Osteoblast (primary cell): Measurements from ENCODE around the gene CD300LG. TPM values are rescaled to one million over a fixed set of nuclear protein-coding genes. Genes with fewer than 3 reads are reported as not detected.

ENCODE experiments used
- DNase-seq: peaks from one replicate; pipeline ENCODE4 v3.0.0; 2011; ENCODE audit warnings: low spot score, mixed read lengths; ENCODE audit not compliant: insufficient read length; ENCODE audit errors: missing footprints
- H2AFZ ChIP-seq: 2 replicates; pipeline ENCODE4 v1.6.0; 2011; ENCODE audit warnings: mild to moderate bottlenecking, low read length
- H3K27ac ChIP-seq: 2 replicates; pipeline ENCODE4 v1.5.1; 2011; ENCODE audit warnings: mild to moderate bottlenecking, low read depth, low read length, moderate library complexity
- H3K27me3 ChIP-seq: 2 replicates; pipeline ENCODE4 v1.6.0; 2012; ENCODE audit warnings: mild to moderate bottlenecking, control low read depth, inconsistent platforms, low read length, moderate library complexity; ENCODE audit not compliant: insufficient read depth
- H3K36me3 ChIP-seq: 2 replicates; pipeline ENCODE4 v1.5.1; 2011; ENCODE audit warnings: mild to moderate bottlenecking, low read length, control low read depth, moderate library complexity; ENCODE audit not compliant: insufficient read depth
- H3K4me1 ChIP-seq: 2 replicates; pipeline ENCODE4 v1.5.1; 2011; ENCODE audit warnings: mild to moderate bottlenecking, low read length, control low read depth, moderate library complexity; ENCODE audit not compliant: insufficient read depth
- H3K4me2 ChIP-seq: 2 replicates; pipeline ENCODE4 v1.6.0; 2011; ENCODE audit warnings: mild to moderate bottlenecking, low read length; ENCODE audit not compliant: insufficient read depth
- H3K4me3 ChIP-seq: fragments of 200-600 bp; sonication (generic); 3 replicates; pipeline ENCODE4 v1.5.1; 2012; ENCODE audit warnings: mild to moderate bottlenecking, low read length, inconsistent platforms; ENCODE audit not compliant: insufficient read depth
- H3K79me2 ChIP-seq: 2 replicates; pipeline ENCODE4 v1.6.0; 2012; ENCODE audit warnings: mild to moderate bottlenecking, low read length, control low read depth, inconsistent platforms; ENCODE audit not compliant: insufficient read depth
- H3K9me3 ChIP-seq: 2 replicates; pipeline ENCODE4 v1.5.1; 2011; ENCODE audit warnings: low read depth, low read length, control low read depth
- H4K20me1 ChIP-seq: 2 replicates; pipeline ENCODE4 v1.6.0; 2012; ENCODE audit warnings: mild to moderate bottlenecking, low read length, control low read depth; ENCODE audit not compliant: insufficient read depth
- total RNA-seq: library from RNA; depleted of rRNA; stranded (reverse); fragments of >200 nt; gene quantifications from 2 replicates; pipeline ENCODE4 v1.2.3, GENCODE V29; 2012
- TF ChIP-seq, protein P1 (sequence below): IDR thresholded peaks from 2 replicates; pipeline ENCODE4 v1.5.1; 2011; ENCODE audit warnings: mild to moderate bottlenecking, low read depth, low read length, moderate library complexity; ENCODE audit errors: extremely low read depth

Gene CD300LG
- total RNA-seq, 1 donor, result not detected

DNA sequence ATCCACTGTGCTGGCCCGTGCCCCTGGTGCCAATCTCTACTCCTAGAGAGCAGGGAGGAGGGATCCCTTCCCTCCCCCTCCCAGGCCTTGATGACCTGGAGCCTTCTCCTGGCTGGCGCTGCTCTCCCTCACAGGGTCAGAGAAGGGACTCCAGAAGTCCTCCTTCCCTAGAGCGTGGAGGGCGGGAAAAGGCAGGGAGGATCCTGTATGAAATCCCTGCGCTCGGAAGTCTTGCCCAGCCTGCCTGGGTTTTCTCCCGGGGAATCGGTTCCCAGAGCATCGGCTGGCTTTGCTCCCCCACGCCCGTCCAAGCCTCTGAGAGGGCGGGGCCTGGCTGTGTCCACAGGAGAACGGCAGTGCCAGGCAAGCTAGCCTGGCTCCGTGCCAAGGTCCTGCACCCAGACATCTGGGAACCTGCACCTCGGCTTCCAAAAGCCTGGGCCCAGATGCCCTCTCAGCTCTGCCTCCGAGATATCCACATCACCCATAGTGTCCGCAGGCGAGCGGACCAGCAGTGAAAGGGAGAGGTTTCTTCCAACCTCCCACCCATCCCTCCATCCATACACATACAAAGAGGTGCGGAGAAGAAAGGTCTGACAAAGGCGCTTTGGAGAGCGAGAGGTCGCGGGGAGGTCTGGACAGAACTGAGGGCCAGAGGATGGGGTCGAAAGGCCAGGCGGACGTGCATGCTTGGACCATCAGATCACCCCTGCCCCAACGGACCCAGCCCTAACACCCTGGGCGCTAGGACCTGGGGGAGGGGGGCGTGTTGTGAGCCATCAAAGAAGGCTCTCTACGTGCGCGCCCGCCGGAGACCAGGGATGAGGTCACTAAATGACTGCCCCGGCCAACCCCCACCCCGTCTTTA, 59.2 kb downstream of the CD300LG start:
- Histone ChIP-seq H4K20me1 (no peaks in the 10 kb centered on the region), H3K9me3 (no peaks in the 10 kb centered on the region), H3K4me3 (peak overlapping the region; percentile 76), H3K4me1 (peaks cover 15% of the 10 kb centered on the region), H3K36me3 (no peaks in the 10 kb centered on the region), H3K79me2 (no peaks in the 10 kb centered on the region), H3K27me3 (peaks cover 39% of the 10 kb centered on the region), H3K27ac (no peak overlapping the region), H2AFZ (peak overlapping the region; percentile 72), H3K4me2 (peak overlapping the region; percentile 90)
- TF ChIP-seq, protein P1, sequence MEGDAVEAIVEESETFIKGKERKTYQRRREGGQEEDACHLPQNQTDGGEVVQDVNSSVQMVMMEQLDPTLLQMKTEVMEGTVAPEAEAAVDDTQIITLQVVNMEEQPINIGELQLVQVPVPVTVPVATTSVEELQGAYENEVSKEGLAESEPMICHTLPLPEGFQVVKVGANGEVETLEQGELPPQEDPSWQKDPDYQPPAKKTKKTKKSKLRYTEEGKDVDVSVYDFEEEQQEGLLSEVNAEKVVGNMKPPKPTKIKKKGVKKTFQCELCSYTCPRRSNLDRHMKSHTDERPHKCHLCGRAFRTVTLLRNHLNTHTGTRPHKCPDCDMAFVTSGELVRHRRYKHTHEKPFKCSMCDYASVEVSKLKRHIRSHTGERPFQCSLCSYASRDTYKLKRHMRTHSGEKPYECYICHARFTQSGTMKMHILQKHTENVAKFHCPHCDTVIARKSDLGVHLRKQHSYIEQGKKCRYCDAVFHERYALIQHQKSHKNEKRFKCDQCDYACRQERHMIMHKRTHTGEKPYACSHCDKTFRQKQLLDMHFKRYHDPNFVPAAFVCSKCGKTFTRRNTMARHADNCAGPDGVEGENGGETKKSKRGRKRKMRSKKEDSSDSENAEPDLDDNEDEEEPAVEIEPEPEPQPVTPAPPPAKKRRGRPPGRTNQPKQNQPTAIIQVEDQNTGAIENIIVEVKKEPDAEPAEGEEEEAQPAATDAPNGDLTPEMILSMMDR, result no peak
- DNase-seq, result peak; percentile 90

DNA sequence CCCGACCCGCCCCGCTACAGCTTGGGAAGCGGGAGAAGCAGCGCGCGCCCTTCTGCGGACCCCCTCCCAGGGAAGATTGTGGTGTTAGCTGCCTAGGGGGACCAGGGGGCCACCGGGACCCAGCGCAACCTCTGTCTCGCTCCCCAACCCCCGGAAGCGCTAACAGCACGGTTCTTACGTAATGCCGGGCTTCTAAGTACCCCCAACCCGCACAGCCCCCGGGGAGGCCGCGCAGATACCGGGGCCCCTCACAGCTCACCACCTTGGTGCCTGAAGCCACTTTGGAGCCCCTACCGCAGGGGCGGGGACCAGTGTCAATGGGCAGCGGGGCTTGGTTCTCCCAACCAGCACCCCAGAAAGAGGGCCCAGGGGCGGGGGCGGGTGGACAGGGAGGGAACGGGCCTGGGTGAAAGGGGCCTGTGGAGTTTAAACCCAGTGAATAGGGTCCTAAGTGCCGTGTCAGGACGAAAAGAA, 60.0 kb downstream of the CD300LG start:
- Histone ChIP-seq H3K9me3 (no peaks in the 10 kb centered on the region), H3K27ac (no peak overlapping the region), H3K4me1 (peaks cover 15% of the 10 kb centered on the region), H3K79me2 (no peaks in the 10 kb centered on the region), H3K36me3 (no peaks in the 10 kb centered on the region), H4K20me1 (no peaks in the 10 kb centered on the region), H2AFZ (peak overlapping the region; percentile 98), H3K4me2 (peak overlapping the region; percentile 90), H3K27me3 (peaks cover 41% of the 10 kb centered on the region), H3K4me3 (peak overlapping the region; percentile 76)
- TF ChIP-seq, protein P1, result no peak
- DNase-seq, result no peak

DNA sequence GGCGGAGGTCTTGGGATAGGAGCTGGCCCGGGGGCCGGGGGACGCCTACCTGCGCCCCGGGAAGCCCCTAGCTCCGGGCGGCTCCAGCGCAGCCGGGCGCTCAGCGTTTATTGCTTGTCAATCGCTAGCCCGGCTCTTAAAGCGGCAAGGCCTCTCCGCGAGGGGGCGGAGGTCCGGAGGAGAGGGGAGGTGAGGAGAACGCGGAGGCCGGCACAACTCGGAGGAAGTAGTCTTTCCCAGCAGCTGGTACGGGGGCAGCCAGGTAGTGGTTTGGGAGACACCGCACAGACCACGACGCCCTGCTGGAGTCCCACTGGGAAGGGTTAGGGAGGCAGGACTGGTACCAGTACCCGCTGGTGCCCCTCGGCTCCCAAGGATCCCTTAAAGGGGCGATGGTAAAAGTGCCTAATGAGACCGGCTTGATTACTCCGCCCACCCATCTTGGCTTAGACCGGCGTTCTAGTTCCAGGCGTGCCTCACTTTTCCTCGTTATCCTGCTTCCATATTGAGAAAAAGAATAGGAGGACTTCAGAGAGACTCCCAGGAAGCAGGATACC, 60.5 kb downstream of the CD300LG start, which contains the start of gene MPP2:
Gene MPP2 (minus strand): TSS at position 112 of the 557 bp plus-strand sequence. CDS start 3,076 bp downstream, outside the sequence.
- Histone ChIP-seq H4K20me1 (no peaks in the 10 kb centered on the region), H3K4me3 (peak within 1 kb of the TSS; percentile 76), H3K36me3 (no peaks in the 10 kb centered on the region), H2AFZ (peak within 1 kb of the TSS; percentile 98), H3K79me2 (no peaks in the 10 kb centered on the region), H3K27ac (no peak within 1 kb of the TSS), H3K4me1 (peaks cover 15% of the 10 kb centered on the region), H3K27me3 (peaks cover 41% of the 10 kb centered on the region), H3K4me2 (peak within 1 kb of the TSS; percentile 90), H3K9me3 (no peaks in the 10 kb centered on the region)
- TF ChIP-seq, protein P1, result no peak
- peak; percentile 97 for DNase-seq
